Muscle layer of colon (tissue), 2 donors: Measurements from ENCODE around the gene TUBA3D.
A peak's percentile ranks its signal among the peaks of the same experiment; 100 is the strongest.
"Not testable (repeated sequence)": the region's sequence is repeated elsewhere in the genome, so short reads cannot be mapped to it uniquely, and the experiment has no call there.

Experiments used
- H3K27ac ChIP-seq: one replicate; pipeline ENCODE4 v1.7.0; 2013; ENCODE audit warnings: low read depth, mild to moderate bottlenecking, low read length, moderate library complexity
- H3K27me3 ChIP-seq, 2 donors: one replicate each; pipeline ENCODE4 v1.7.0; 2013; ENCODE audit warnings: low read length in 2 of 2, mild to moderate bottlenecking in 2 of 2; ENCODE audit not compliant: insufficient read depth in 2 of 2, control insufficient read depth in 1 of 2
- H3K36me3 ChIP-seq: one replicate; pipeline ENCODE4 v1.7.0; 2013; ENCODE audit warnings: mild to moderate bottlenecking, low read length; ENCODE audit not compliant: insufficient read depth
- H3K4me1 ChIP-seq: one replicate; pipeline ENCODE4 v1.7.0; 2013; ENCODE audit warnings: mild to moderate bottlenecking, low read length; ENCODE audit not compliant: insufficient read depth
- H3K4me3 ChIP-seq, 2 donors: one replicate each; pipeline ENCODE4 v1.7.0; 2013; ENCODE audit warnings: low read length in 2 of 2, low read depth in 1 of 2, mild to moderate bottlenecking in 1 of 2, moderate library complexity in 1 of 2
- H3K9ac ChIP-seq: one replicate; pipeline ENCODE4 v1.7.0; 2013; ENCODE audit warnings: low read length
- H3K9me3 ChIP-seq: one replicate; pipeline ENCODE4 v1.7.0; 2013; ENCODE audit warnings: mild to moderate bottlenecking, low read length
- donor health status: abdominal sarcoma.
- donor health status: Adenocarcinoma of cecum.

TUBA3D gene

DNA sequence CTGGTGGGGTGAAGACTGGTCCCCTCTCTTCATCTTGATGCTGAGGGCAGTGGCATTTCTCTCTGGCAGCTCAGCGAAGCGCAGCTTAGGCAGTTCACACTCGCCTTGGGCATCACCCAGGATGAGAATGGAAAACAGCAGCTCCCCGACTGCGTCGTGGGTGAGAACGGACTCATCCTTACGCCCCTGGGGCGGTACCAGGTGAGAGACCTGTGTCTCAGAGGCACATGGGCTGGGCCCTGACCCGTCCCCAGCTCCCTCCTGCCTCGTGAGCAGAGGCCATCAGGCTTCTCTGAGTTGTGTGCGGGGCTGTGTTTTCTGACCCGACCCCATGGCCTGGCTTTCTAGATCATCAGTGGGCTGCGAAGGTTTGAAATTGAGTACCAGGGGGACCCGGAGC, 43.5 kb downstream of the TUBA3D start:
- H3K9ac ChIP-seq, result no peak overlapping the region
- no peak overlapping the region for H3K27ac ChIP-seq
- no peaks in the 10 kb centered on the region for H3K9me3 ChIP-seq
- H3K4me3 ChIP-seq, result no peak overlapping the region
- peaks cover 4% of the 10 kb centered on the region for H3K36me3 ChIP-seq
- no peaks in the 10 kb centered on the region for H3K4me1 ChIP-seq
- no peaks in the 10 kb centered on the region for H3K27me3 ChIP-seq

DNA sequence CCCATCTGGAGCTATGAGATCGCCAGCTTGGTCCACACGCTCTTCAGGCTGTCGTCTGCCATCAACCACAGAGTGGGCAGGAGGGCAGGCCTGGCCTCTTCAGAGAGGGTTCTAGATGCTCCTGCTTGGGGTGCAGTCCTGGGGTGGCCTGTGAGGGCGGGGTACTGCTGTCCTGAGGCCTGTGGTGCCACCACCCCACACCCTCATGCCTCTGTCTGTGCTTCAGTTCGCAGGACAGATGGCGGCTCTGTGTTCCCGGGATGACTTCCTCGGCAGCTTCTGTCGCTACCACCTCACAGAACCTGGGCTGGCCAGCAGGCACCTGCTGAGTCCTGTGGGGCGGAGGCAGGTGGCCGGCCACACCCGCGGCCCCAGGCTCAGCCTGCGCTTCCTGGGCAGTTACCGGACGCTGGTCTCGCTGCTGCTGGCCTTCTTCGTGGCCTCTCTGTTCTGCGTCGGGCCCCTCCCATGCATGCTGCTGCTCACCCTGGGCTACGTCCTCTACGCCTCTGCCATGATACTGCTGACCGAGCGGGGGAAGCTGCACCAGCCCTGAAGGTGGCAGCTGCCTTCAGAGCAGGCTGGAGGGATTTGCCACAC, 44.1 kb downstream of the TUBA3D start:
- not testable (repeated sequence) for H3K4me1 ChIP-seq, H3K9me3 ChIP-seq, H3K27me3 ChIP-seq, H3K36me3 ChIP-seq, H3K4me3 ChIP-seq, H3K9ac ChIP-seq, H3K27ac ChIP-seq

GRCh38 chr2:131520526-131520925, 44.6 kb downstream of the TUBA3D start:
- no peaks in the 10 kb centered on the region for H3K9me3 ChIP-seq
- peaks cover 4% of the 10 kb centered on the region for H3K36me3 ChIP-seq
- no peaks in the 10 kb centered on the region for H3K27me3 ChIP-seq
- no peaks in the 10 kb centered on the region for H3K4me1 ChIP-seq
- no peak overlapping the region for H3K27ac ChIP-seq
- no peak overlapping the region for H3K4me3 ChIP-seq
- no peak overlapping the region for H3K9ac ChIP-seq

DNA sequence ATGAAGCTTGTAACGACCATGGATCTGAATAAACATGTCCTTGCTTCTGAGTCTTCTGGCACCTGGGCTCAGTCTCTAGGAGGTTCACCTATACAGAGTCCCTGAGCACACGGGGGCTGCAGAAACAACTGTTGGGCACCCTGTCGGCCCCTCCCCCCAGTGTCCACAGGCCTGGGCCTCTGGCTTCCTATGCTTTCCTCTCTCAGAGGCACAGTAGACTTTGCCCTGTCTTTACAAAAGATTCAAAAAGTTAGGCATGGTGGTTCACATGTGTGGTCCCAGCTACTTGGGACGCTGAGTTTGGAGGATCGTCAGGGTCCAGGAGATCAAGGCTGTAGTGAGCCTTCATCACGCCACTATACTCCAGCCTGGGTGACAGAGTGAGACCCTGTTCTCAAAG, 45.6 kb downstream of the TUBA3D start:
- H3K9me3 ChIP-seq, H3K4me1 ChIP-seq, H3K9ac ChIP-seq, H3K4me3 ChIP-seq, H3K27ac ChIP-seq, H3K36me3 ChIP-seq, H3K27me3 ChIP-seq: not testable (repeated sequence)

DNA sequence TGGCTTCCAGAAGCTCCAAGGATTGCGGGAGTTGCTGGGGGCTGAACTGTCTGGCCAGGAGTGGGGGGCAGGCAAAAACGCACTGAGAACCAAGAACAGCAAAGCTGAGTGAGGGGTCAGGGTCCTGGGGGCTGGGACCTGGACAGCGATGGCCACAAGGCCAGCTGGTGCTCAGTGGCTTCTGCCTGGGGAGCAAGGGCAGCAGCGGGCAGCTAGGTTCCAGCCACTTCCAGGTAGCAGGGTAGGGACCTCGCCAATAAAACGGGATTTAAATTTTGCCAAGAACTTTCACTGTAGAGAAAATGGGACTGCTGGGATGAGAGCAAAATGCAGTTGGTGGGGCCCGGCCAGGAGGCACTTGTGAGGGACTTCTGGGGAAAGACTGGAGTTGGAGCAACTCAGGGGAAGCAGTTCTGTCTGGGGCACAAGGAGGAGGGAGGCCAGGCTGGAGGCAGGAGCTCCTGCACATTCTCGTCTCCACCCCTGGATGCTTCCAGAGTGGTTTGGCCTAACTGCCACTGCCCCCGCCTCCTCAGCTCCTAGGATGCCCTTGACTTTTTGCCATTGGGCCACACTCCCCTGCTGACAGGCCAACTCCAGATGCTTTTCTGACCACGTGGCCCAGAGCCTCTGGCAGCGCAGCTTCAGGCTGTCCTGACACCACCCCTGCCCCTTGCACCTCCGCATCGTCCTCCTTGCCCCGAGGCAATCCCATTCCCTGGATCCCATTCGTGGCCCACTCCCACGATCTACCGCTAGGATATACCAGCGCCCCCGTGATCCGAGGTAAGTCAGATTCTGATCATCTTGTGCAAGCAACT, 46.3 kb downstream of the TUBA3D start:
- H3K27ac ChIP-seq, result no peak overlapping the region
- peaks cover 2% of the 10 kb centered on the region for H3K36me3 ChIP-seq
- no peaks in the 10 kb centered on the region for H3K9me3 ChIP-seq
- H3K4me3 ChIP-seq, result no peak overlapping the region
- no peak overlapping the region for H3K9ac ChIP-seq
- H3K27me3 ChIP-seq, result no peaks in the 10 kb centered on the region
- no peaks in the 10 kb centered on the region for H3K4me1 ChIP-seq

DNA sequence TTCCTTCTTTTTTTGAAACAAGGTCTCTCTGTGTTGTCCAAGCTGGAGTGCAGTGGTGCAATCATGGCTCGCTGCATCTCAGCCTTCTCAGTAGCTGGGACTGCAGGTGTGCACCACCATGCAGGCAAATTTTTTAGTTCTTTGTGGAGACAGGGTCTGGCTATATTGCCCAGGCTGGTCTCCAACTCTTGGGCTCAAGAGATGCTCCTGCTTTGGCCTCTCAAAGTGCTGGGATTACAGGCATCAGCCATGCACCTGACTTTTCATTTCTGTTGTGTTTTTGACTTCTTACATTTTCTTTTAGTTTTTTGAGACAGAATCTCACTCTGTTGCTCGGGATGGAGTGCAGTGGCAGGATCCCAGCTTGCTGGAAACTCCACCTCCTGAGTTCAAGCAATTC, 49.3 kb downstream of the TUBA3D start:
- not testable (repeated sequence) for H3K4me1 ChIP-seq, H3K27me3 ChIP-seq

GRCh38 chr2:131527131-131528001, 51.4 kb downstream of the TUBA3D start, which contains the start of gene CCDC74A:
CCDC74A (plus strand) TSS chr2:131527888; CDS start chr2:131527971, 83 bp downstream.
- not testable (repeated sequence) for H3K27me3 ChIP-seq

More for the DNA sequence above, 49.3 kb downstream of the TUBA3D start:
- not testable (repeated sequence) for H3K9ac ChIP-seq, H3K27ac ChIP-seq, H3K36me3 ChIP-seq, H3K9me3 ChIP-seq, H3K4me3 ChIP-seq

GRCh38 chr2:131528981-131529863, 53.3 kb downstream of the TUBA3D start:
- not testable (repeated sequence) for H3K4me1 ChIP-seq, H3K9me3 ChIP-seq, H3K36me3 ChIP-seq, H3K27me3 ChIP-seq, H3K9ac ChIP-seq, H3K4me3 ChIP-seq, H3K27ac ChIP-seq

More at GRCh38 chr2:131527131-131528001, 51.4 kb downstream of the TUBA3D start, which contains the start of gene CCDC74A:
- H3K27ac ChIP-seq, H3K9me3 ChIP-seq, H3K9ac ChIP-seq, H3K4me1 ChIP-seq, H3K36me3 ChIP-seq: not testable (repeated sequence)
- H3K4me3 ChIP-seq, result peak within 1 kb of the TSS in 1 of 2 donors; percentile 49

DNA sequence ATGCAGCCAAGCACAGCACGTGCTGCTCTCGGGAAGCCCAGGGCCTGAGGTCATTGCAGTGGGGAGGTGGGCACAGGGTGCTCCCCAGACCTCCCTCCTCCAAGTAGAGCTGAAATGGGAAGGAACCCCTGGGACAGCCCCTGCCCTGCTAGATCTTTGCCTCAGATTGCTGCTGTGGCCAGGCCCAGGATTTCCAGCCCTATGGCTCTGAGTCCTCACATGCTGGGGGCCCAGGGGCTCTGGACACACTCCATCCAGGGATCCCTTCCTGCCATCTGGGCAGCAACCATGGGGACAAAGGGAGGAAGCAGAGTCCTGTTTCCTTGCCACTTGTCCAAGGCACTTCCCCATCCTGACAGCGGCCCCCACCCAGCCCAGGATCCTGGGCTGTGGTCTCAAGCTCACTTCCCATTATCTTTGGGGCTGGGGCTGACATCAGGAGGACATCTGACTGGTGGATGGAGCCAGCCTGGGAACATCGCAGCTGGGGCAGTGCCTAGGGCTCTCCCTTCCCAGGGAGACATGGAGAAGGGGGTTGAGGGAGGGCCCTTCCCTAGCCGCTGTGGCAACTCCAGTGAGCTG, 54.0 kb downstream of the TUBA3D start:
- H3K9me3 ChIP-seq, H3K4me1 ChIP-seq, H3K9ac ChIP-seq, H3K36me3 ChIP-seq, H3K4me3 ChIP-seq, H3K27ac ChIP-seq, H3K27me3 ChIP-seq: not testable (repeated sequence)

DNA sequence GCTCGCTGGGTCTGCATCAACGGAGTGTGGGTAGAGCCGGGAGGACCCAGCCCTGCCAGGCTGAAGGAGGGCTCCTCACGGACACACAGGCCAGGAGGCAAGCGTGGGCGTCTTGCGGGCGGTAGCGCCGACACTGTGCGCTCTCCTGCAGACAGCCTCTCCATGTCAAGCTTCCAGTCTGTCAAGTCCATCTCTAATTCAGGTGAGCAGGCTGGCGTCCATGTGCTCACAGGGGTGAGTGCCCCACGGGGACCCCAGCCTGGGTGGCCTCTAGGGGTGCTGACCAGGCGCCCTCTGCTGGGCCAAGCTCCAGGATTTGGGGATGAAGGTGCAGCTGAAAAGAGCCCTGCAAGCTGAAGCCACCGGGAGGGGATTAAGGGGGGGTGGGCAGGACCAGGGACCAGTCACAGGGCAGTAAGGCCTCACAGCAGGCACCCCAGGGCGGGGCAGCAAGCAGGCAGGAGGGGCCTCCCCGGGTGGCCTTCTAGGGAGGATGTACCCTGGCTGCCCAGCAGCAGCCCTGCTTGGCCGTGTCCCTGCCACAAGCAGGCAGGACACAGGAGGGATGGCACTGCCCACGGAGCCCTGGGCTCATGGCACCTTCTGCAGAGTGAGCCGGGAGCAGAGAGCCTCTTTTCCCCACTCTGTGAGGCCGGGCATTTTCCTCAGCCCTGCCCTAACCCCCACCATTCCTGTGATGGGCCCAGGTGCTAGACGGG, 54.9 kb downstream of the TUBA3D start:
- H3K36me3 ChIP-seq, H3K9ac ChIP-seq, H3K4me1 ChIP-seq, H3K27ac ChIP-seq, H3K9me3 ChIP-seq, H3K4me3 ChIP-seq, H3K27me3 ChIP-seq: not testable (repeated sequence)
